ENCODE measurements around the gene CERKL.

The CERKL gene

DNA sequence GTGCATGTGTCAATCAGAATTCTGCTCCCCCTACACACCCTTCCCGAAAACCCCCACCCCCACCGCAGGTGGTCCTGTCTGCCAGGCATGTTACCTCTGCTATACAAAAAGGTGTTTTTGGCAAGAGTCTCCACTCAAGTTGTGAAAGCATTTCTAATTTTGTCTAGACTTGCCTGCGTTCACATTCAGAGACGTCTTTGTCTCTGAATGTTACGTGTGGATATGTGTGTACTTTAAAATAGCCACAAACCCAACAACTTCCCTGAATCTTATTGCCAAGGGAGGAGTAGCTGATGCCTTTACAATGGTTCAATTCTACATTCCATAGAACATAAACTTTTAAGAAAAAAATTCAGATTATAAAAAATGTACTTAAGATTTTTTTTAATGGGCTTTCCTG, 133.1 kb downstream of the CERKL start:
- DNase-seq (ENCODE audit: low read depth in 2 of 2, low spot score in 1 of 2): no peak

DNA sequence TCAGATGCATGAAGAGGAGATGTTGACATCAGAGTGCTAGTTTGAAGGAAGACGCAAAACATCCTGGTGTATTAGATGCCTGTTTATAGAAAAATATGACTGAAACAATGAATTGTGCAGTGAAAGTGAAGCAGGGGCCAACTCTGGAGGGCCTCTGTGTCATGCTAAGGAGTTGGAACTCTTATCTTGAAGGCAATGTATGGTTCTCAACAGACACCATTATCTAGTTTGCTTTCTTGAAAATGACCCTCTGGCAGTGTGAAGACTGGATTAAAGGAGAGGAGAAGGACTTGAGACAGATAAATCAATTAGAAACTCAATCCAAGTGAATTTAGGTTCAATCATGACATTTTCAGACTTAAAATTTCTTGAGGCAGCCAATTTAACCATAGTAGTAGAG, 136.7 kb downstream of the CERKL start:
- DNase-seq (ENCODE audit: low read depth in 2 of 2, low spot score in 1 of 2): no peak

DNA sequence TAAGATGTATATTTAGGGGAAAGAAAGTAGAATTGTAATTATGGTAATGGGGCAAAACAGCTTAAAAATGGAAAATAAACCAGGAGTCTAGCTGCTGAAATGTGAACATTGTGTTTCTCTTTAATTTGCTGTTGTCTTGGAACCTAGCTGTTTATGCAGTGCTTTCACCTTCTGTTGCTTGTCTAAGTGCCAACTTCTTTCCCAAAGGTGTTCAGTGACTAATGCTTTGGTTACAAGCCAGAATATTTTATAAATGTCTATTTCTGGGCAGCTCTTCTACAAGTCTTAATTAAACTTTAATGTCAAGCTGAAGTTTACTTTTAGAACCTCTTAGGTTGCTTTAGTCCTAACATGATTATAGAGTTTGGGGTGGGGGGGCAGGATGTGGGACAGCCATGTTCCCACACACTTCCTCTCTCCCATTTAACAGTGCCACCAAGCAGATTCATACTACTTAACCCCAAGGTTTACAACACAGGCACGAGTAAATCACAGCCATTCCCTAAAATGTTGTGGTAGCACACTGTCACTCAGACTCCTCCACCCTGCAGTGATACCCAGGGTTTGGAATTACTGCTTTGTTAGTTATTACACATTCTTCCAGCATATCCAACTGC, 139.1 kb downstream of the CERKL start:
- DNase-seq (ENCODE audit: low read depth in 2 of 2, low spot score in 1 of 2): no peak

DNA sequence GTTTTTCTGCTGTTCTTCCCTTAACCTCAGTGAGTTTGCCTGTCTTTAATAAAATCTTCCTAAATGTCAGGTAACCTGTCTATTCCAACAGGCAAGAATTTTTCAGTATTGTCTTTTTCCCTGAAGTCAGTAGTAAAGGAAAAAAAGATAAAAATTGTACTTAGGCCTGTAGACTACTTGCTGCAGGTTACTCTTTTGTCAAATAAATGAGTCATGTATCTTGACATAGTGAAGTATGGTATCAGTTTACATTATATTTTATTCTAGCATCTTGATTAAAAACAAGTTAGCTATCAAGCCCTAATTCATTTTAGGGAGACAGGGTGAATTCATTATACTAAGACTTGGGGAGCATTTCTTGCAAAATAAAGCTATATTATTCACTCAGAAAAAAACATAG, 139.9 kb downstream of the CERKL start:
- no peak for DNase-seq (ENCODE audit: low read depth in 2 of 2, low spot score in 1 of 2)

DNA sequence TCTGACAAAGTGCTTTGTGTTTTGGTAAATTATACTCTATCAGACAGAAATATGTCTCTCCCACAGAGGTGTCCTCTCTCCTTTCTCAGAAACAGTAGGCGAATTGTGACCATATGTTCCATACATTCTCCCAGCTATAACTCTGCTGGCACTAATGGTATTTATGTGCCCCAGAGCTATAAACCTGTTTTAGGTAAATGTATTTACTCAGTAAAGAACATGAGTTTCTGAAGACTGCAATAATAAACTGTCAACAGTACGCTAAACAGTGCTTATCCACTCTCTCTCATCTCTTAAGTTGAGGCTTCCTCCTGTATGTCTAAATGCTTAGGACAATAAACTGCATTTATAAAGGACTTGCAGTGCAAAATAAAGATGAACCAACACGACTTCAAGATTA, 141.2 kb downstream of the CERKL start:
- DNase-seq (ENCODE audit: low read depth in 2 of 2, low spot score in 1 of 2): no peak

DNA sequence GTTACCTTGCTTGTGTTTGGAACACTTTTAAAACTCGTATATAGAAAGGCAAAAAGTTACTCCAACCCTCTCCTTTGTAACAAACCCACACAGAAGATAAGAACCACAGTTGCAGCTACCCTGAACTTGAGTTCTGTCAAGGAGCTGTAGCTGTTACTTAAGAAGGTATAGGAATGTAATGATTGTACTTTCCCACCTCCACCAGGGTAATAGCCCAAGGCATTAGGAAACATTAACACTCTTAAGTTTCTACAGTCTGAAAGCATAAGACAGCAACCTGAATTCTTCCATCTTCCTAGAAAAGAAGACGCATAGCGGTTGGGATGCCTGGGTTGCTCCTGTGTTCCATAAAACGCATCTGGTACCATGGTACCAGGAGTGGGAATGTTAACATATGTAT, 156.7 kb downstream of the CERKL start:
- no peak for DNase-seq (ENCODE audit: low read depth in 2 of 2, low spot score in 1 of 2)

DNA sequence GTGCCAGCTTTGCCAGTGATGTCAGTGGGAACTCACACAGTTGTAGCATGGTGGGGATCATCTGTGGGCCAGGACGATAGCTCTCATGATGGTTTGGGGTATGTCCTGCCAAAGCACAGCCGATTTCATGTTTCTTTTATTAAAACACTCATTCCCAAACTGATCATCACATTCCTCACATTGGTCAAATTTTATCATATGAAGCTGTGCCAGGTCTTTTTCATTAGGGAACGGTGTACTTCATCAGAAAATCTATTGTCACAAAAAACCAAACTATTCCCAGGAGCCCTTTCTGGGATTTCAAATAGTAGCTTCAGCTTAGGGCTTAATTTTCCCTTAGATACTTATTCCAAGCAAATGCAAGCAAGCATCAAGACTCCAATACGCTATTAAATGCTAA, 157.7 kb downstream of the CERKL start:
- no peak for DNase-seq (ENCODE audit: low read depth in 2 of 2, low spot score in 1 of 2)
